Measurements from ENCODE around the gene LCP2. TPM values are rescaled to one million over a fixed set of nuclear protein-coding genes. Genes with fewer than 3 reads are reported as not detected.

Gene LCP2
- total and polyA plus RNA-seq, 2 of the 8 experiments (the other 6 are each of a cell fraction or from before 2014, with no cell fraction given), result 0.26 to 0.33 TPM

DNA sequence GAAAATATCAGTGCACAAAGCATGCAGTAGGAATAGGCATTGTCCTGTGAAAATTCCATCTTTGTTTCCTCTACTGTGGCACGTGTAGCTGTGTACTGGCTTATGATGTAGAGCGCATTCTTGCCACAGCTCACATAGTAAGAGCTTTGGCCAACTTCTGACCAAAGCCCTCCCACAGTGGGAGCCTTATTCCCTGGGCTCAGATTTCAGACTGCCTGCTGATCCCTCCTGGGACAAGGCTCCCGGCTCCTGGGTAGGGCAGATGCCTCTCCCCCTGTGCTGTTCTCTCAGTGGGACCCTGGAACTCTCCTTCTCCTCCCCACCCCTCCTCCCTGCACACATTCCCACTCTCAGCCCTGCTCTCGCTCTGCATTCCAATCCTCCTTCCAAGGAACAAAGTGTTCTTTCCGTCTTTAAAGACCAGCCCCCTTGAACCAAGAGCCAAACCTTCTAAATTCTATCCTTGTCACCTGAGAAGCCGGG lies 17.5 kb downstream of the LCP2 start:
- H3K4me1 ChIP-seq (replicated peaks in 1 of 4; ENCODE audit: control insufficient read depth in 3 of 4, insufficient read depth in 4 of 4, low read length in 3 of 4), result peaks cover 8 to 18% (median 16%) of the 10 kb centered on the region in 4 experiments
- no peak overlapping the region for H3K27ac ChIP-seq (ENCODE audit: low read depth, low read length)
- H3K4ac ChIP-seq (replicated peaks; ENCODE audit: insufficient read length, low read depth, low read length), result no peak overlapping the region
- TF ChIP-seq CTBP2 (IDR thresholded peaks at IDR 0.05; ENCODE audit: borderline replicate concordance, insufficient read depth, insufficient read length, low read length), result no peak
- TF ChIP-seq TEAD4 (IDR thresholded peaks at IDR 0.05; ENCODE audit: low read depth, low read length), result peak; percentile 54; the same call in 1 of the 2 replicates
- TF ChIP-seq HDAC2 (IDR thresholded peaks at IDR 0.05; ENCODE audit: borderline replicate concordance in 1 of 2, low read depth in 2 of 2, low read length in 2 of 2), result peak in 1 of 2 experiments; percentile 39; a peak in 1 of 4 replicates
- H4K5ac ChIP-seq (ENCODE audit: insufficient read length, low read depth, low read length), result no peak overlapping the region
- no peaks in the 10 kb centered on the region for H3K36me3 ChIP-seq (ENCODE audit: control insufficient read depth in 2 of 4, insufficient read depth in 4 of 4, low read length in 3 of 4)
- peak overlapping the region; percentile 45 to 51 for H3K4me2 ChIP-seq (ENCODE audit: insufficient read depth in 1 of 2, low read depth in 2 of 2, low read length in 2 of 2)
- no peaks in the 10 kb centered on the region for H3K79me1 ChIP-seq (ENCODE audit: low read depth, low read length)
- POLR2A ChIA-PET (ENCODE audit: partially characterized antibody), result interaction anchor here (1.0 to 1.9 kb wide), 2 partner anchors 17 to 34 kb away, joined by 3 to 5 read pairs; partner anchors contain the start of gene LCP2
- 28% methylated on average over 6 of the region's 6 CpGs; no CpG with 5 or more reads in 1 of the 2 experiments for WGBS, 2 experiments (ENCODE audit: extremely low coverage in 1 of 2, insufficient coverage in 1 of 2, insufficient read length in 1 of 2, insufficient replicate concordance in 2 of 2, low coverage in 1 of 2, low lambda C conversion rate in 2 of 2, missing lambda C conversion rate in 1 of 2)
- H3K23ac ChIP-seq (ENCODE audit: insufficient read length), result no peak overlapping the region
- 0 out of 2 replicates have a peak, but pooled peaks cover 3% of the 10 kb centered on the region for H3K23me2 ChIP-seq (ENCODE audit: low read depth, low read length)
- H2BK120ac ChIP-seq (replicated peaks; ENCODE audit: low read depth, low read length), result no peak overlapping the region
- no peak overlapping the region for H2BK15ac ChIP-seq (ENCODE audit: low read length)
- H2AFZ ChIP-seq (ENCODE audit: low read length), result no peak overlapping the region
- no peak overlapping the region for H4K91ac ChIP-seq (replicated peaks; ENCODE audit: insufficient read length, low read length)
- no peaks in the 10 kb centered on the region for H4K20me1 ChIP-seq (replicated peaks in 1 of 2; ENCODE audit: control insufficient read depth in 1 of 2, insufficient read depth in 2 of 2, low read length in 2 of 2)
- no peak overlapping the region; the same call in 1 of the 2 replicates for H3K18ac ChIP-seq (ENCODE audit: extremely low read depth, low read length)
- DNase-seq (ENCODE audit: low read depth in 1 of 2, low spot score in 2 of 2) (no peak), FAIRE-seq (no peak)
- H2BK5ac ChIP-seq (ENCODE audit: low read depth, low read length), result peak overlapping the region; percentile 8; the same call in 1 of the 2 replicates
- H3K56ac ChIP-seq (replicated peaks; ENCODE audit: insufficient read length, low read depth, low read length), result no peak overlapping the region
- no peak overlapping the region for H2AK5ac ChIP-seq (ENCODE audit: low read depth, low read length)
- H3K9me3 ChIP-seq (ENCODE audit: insufficient read depth in 2 of 2, low read depth in 1 of 2, low read length in 1 of 2), result peaks cover 4 to 6% of the 10 kb centered on the region in 2 experiments; a peak in 2 of 4 replicates
- H4K8ac ChIP-seq (ENCODE audit: extremely low read depth, insufficient read depth, low read length), result no peak overlapping the region
- no peaks in the 10 kb centered on the region for H3K79me2 ChIP-seq (ENCODE audit: control insufficient read depth in 1 of 2, insufficient read depth in 2 of 2, low read length in 2 of 2)
- no peaks in the 10 kb centered on the region for H3K27me3 ChIP-seq (replicated peaks in 1 of 4; ENCODE audit: control insufficient read depth in 3 of 4, extremely low read depth in 1 of 4, insufficient read depth in 3 of 4, low read length in 3 of 4)
- CTCF ChIA-PET (ENCODE audit: partially characterized antibody), result interaction anchor here (1.0 to 3.1 kb wide), 9 partner anchors 12 to 156 kb away, joined by 3 to 21 read pairs (median 3); no protein-coding TSS in a partner anchor
- H3K9ac ChIP-seq (replicated peaks in 1 of 4; ENCODE audit: extremely low read depth in 1 of 4, low read depth in 3 of 4, low read length in 3 of 4), result no peak overlapping the region
- no peak overlapping the region for H2BK20ac ChIP-seq (ENCODE audit: low read length)
- H3K14ac ChIP-seq (ENCODE audit: insufficient read length), result no peak overlapping the region
- peak overlapping the region; percentile 60; the same call in 1 of the 2 replicates for H2BK12ac ChIP-seq (ENCODE audit: low read depth, low read length)
- no peak overlapping the region; a peak in 1 of 8 replicates for H3K4me3 ChIP-seq (ENCODE audit: extremely low read depth in 1 of 4, insufficient read depth in 2 of 4, low read depth in 3 of 4, low read length in 4 of 4)

All from H1 (cell line).